Neural cell (in vitro differentiated cells): ENCODE data around the gene FAF1. TPM values are rescaled to one million over a fixed set of nuclear protein-coding genes. Genes with fewer than 3 reads are reported as not detected.

Experiments used
- H2AFZ ChIP-seq: fragments of 200-600, 300-800 bp; sonication (generic), shearing (Covaris generic); 2 replicates; pipeline ENCODE4 v1.6.0; 2014; ENCODE audit warnings: low read depth, mild to moderate bottlenecking, antibody characterized with exemption, low read length, moderate library complexity
- H3F3A ChIP-seq: fragments of 200-600 bp; shearing (Covaris generic); 2 replicates; pipeline ENCODE4 v1.6.1; 2016; ENCODE audit warnings: mild to moderate bottlenecking, moderate library complexity, mixed read lengths, antibody characterized with exemption, low read length; ENCODE audit not compliant: insufficient read depth, poor library complexity, severe bottlenecking
- H3K27ac ChIP-seq: fragments of 200-600, 300-800 bp; sonication (generic), shearing (Covaris generic); 2 replicates; pipeline ENCODE4 v1.5.1; 2014; ENCODE audit warnings: mild to moderate bottlenecking, low read length, moderate library complexity
- H3K27me3 ChIP-seq: fragments of 300-800, 200-600 bp; sonication (generic), shearing (Covaris generic); 2 replicates; pipeline ENCODE4 v1.6.0; 2014; ENCODE audit warnings: mild to moderate bottlenecking, low read depth, low read length, moderate library complexity; ENCODE audit not compliant: insufficient read depth
- H3K36me3 ChIP-seq: fragments of 300-800, 200-600 bp; sonication (generic), shearing (Covaris generic); 2 replicates; pipeline ENCODE4 v1.5.1; 2014; ENCODE audit warnings: mild to moderate bottlenecking, antibody characterized with exemption, low read length, moderate library complexity; ENCODE audit not compliant: insufficient read depth
- H3K4me2 ChIP-seq: fragments of 300-800, 200-600 bp; sonication (generic), shearing (Covaris generic); 2 replicates; pipeline ENCODE4 v1.6.0; 2014; ENCODE audit warnings: mild to moderate bottlenecking, low read length
- H3K4me3 ChIP-seq: fragments of 300-800, 200-600 bp; sonication (generic), shearing (Covaris generic); 2 replicates; pipeline ENCODE4 v1.5.1; 2014; ENCODE audit warnings: mild to moderate bottlenecking, low read length, moderate library complexity
- H3K79me2 ChIP-seq: fragments of 200-600 bp; shearing (Covaris generic); replicated peaks from 2 replicates; pipeline ENCODE4 v1.6.0; 2014; ENCODE audit warnings: mild to moderate bottlenecking, low read length, moderate library complexity; ENCODE audit not compliant: insufficient read depth
- H3K9ac ChIP-seq: fragments of 300-800, 200-600 bp; sonication (generic), shearing (Covaris generic); 2 replicates; pipeline ENCODE4 v1.6.1; 2016; ENCODE audit warnings: mild to moderate bottlenecking, low read length, mixed read lengths
- H3K9me2 ChIP-seq: fragments of 200-600 bp; shearing (Covaris generic); 2 replicates; pipeline ENCODE4 v1.6.1; 2016; ENCODE audit warnings: mild to moderate bottlenecking, low read length, mixed read lengths; ENCODE audit not compliant: insufficient read depth
- H3K9me3 ChIP-seq: fragments of 200-600, 300-800 bp; sonication (generic), shearing (Covaris generic); 2 replicates; pipeline ENCODE4 v1.6.1; 2016; ENCODE audit warnings: mild to moderate bottlenecking, mixed run types, low read length, moderate library complexity, mixed read lengths
- H4K20me1 ChIP-seq: fragments of 200-600 bp; shearing (Covaris generic); 2 replicates; pipeline ENCODE4 v1.6.1; 2016; ENCODE audit warnings: mild to moderate bottlenecking, mixed run types; ENCODE audit not compliant: insufficient read depth
- EP300 ChIP-seq: fragments of 450-650 bp; conservative IDR thresholded peaks from 2 replicates; pipeline ENCODE4 v1.6.1; 2014; ENCODE audit warnings: antibody characterized with exemption, mild to moderate bottlenecking, moderate library complexity; ENCODE audit not compliant: poor library complexity, severe bottlenecking
- EZH2 ChIP-seq: fragments of 200-600, 300-800 bp; shearing (Covaris generic), sonication (generic); IDR thresholded peaks from 2 replicates; pipeline ENCODE4 v1.6.1; 2014; ENCODE audit warnings: antibody characterized with exemption, low read length, borderline replicate concordance, mild to moderate bottlenecking; ENCODE audit not compliant: insufficient read depth, poor library complexity, severe bottlenecking
- MXI1 ChIP-seq: fragments of 450-650 bp; conservative IDR thresholded peaks from 2 replicates; pipeline ENCODE4 v1.6.1; 2014; ENCODE audit warnings: antibody characterized with exemption, mild to moderate bottlenecking; ENCODE audit not compliant: poor library complexity, severe bottlenecking
- POLR2AphosphoS5 ChIP-seq: IDR thresholded peaks from 2 replicates; pipeline ENCODE4 v1.6.1; 2012
- RAD21 ChIP-seq: fragments of 450-650 bp; conservative IDR thresholded peaks from 2 replicates; pipeline ENCODE4 v1.6.1; 2014; ENCODE audit warnings: antibody characterized with exemption, mild to moderate bottlenecking, moderate library complexity
- SMC3 ChIP-seq: fragments of 450-650 bp; conservative IDR thresholded peaks from 2 replicates; pipeline ENCODE4 v1.6.1; 2014; ENCODE audit warnings: antibody characterized with exemption, mild to moderate bottlenecking, moderate library complexity; ENCODE audit not compliant: poor library complexity
- TAF1 ChIP-seq: IDR thresholded peaks from 2 replicates; pipeline ENCODE4 v1.6.1; 2012; ENCODE audit warnings: low read depth
- polyA plus RNA-seq: library from polyadenylated mRNA; depleted of rRNA; stranded (reverse); fragments of >200 nt; gene quantifications from 2 replicates; pipeline ENCODE4 v1.2.3, GENCODE V29; 2014
- TF ChIP-seq, protein P1 (sequence below): fragments of 450-650 bp; IDR thresholded peaks from 2 replicates; pipeline ENCODE4 v1.5.1; 2014; ENCODE audit warnings: antibody characterized with exemption, mild to moderate bottlenecking, moderate library complexity; ENCODE audit not compliant: poor library complexity, severe bottlenecking
- TF ChIP-seq, protein P2 (sequence below): IDR thresholded peaks from 2 replicates; pipeline ENCODE4 v1.6.1; 2012; ENCODE audit warnings: borderline replicate concordance

FAF1 gene
- polyA plus RNA-seq, 1 donor from 2014 or later, result 52.1 TPM

DNA sequence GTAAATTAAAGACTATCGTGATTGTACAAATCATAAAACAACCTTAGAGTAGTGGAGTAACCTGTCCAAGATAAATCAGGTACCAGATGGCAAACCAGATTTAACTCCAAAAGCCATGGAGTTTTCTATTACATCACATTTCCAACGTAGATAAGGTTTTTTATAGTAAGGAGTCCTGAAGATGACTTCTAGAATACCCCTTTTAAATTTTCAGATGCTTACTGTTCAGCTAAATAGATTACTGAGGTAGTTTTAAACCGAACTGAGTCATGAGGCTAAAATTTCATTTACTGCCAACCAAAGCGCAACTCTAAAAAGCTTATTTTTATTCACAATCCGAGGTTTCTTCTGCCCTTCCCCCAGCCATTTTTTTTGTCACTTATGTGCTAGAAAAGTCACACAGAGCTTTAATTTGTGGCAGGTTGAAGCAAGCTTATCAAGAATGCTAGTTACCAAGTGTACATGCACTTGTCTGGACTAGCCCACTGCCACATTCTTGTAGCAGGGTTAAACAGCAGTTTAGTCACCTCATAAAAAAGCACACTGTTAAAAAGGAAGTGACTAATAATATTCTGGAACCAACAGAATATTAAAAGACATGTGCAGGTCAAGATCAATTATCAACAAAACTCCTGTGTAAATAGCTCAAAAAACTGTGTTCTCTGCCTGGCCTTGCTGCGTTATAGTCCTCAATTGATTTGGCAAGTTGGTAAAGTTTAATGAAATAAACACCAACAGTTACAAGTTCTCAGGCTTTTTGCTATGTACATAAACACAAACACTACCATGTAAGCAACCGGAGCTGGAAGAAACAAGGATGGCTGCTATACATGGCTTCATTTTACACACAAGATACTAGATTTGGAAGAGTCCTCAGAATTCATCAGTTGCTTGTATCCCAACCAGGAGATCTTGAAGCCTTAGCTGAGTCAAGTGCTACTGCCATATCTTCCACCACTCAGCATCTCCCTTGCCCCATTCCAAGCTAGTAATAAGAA, 356.5 kb downstream of the FAF1 start:
- no peak overlapping the region for H3K9ac ChIP-seq
- H3F3A ChIP-seq, result no peaks in the 10 kb centered on the region

DNA sequence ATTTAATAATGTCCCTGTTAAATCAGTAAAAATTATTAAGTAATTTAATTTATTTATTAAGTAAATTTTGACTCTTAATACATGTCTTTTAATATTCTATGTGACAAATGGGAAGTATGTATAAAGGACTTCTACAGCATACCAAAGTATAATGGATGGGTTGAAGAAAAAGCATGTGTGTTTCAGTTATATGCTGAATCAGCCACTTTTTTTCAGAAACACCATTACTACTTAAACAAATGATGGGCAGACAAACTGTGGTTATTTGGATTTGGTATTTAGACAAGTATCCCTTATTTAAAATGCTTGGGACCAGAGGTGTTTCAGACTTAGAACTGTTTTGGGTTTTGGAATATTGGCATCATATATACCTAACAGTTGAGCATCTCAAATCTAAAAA, 360.5 kb downstream of the FAF1 start:
- H4K20me1 ChIP-seq, result no peaks in the 10 kb centered on the region
- H3K9ac ChIP-seq, result no peak overlapping the region
- H3K9me3 ChIP-seq, result no peaks in the 10 kb centered on the region
- no peak overlapping the region for H3K4me2 ChIP-seq
- H2AFZ ChIP-seq, result no peak overlapping the region
- no peaks in the 10 kb centered on the region for H3F3A ChIP-seq
- H3K9me2 ChIP-seq, result no peaks in the 10 kb centered on the region
- no peaks in the 10 kb centered on the region for H3K27me3 ChIP-seq
- no peak for TF ChIP-seq EZH2
- no peak for TF ChIP-seq RAD21
- H3K27ac ChIP-seq, result no peak overlapping the region
- H3K4me3 ChIP-seq, result no peak overlapping the region
- H3K36me3 ChIP-seq, result no peaks in the 10 kb centered on the region
- H3K79me2 ChIP-seq, result no peaks in the 10 kb centered on the region

More for the DNA sequence above, 356.5 kb downstream of the FAF1 start:
- Histone ChIP-seq H3K79me2 (no peaks in the 10 kb centered on the region), H4K20me1 (no peaks in the 10 kb centered on the region), H3K9me2 (no peaks in the 10 kb centered on the region), H3K4me2 (no peak overlapping the region), H3K27ac (no peak overlapping the region), H2AFZ (no peak overlapping the region), H3K9me3 (no peaks in the 10 kb centered on the region), H3K4me3 (no peak overlapping the region), H3K27me3 (no peaks in the 10 kb centered on the region), H3K36me3 (no peaks in the 10 kb centered on the region)
- TF ChIP-seq TAF1 (no peak), EP300 (no peak), SMC3 (no peak), RAD21 (no peak), POLR2AphosphoS5 (no peak), EZH2 (no peak), MXI1 (no peak)
- TF ChIP-seq, protein P1, sequence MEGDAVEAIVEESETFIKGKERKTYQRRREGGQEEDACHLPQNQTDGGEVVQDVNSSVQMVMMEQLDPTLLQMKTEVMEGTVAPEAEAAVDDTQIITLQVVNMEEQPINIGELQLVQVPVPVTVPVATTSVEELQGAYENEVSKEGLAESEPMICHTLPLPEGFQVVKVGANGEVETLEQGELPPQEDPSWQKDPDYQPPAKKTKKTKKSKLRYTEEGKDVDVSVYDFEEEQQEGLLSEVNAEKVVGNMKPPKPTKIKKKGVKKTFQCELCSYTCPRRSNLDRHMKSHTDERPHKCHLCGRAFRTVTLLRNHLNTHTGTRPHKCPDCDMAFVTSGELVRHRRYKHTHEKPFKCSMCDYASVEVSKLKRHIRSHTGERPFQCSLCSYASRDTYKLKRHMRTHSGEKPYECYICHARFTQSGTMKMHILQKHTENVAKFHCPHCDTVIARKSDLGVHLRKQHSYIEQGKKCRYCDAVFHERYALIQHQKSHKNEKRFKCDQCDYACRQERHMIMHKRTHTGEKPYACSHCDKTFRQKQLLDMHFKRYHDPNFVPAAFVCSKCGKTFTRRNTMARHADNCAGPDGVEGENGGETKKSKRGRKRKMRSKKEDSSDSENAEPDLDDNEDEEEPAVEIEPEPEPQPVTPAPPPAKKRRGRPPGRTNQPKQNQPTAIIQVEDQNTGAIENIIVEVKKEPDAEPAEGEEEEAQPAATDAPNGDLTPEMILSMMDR, result no peak
- TF ChIP-seq, protein P2, sequence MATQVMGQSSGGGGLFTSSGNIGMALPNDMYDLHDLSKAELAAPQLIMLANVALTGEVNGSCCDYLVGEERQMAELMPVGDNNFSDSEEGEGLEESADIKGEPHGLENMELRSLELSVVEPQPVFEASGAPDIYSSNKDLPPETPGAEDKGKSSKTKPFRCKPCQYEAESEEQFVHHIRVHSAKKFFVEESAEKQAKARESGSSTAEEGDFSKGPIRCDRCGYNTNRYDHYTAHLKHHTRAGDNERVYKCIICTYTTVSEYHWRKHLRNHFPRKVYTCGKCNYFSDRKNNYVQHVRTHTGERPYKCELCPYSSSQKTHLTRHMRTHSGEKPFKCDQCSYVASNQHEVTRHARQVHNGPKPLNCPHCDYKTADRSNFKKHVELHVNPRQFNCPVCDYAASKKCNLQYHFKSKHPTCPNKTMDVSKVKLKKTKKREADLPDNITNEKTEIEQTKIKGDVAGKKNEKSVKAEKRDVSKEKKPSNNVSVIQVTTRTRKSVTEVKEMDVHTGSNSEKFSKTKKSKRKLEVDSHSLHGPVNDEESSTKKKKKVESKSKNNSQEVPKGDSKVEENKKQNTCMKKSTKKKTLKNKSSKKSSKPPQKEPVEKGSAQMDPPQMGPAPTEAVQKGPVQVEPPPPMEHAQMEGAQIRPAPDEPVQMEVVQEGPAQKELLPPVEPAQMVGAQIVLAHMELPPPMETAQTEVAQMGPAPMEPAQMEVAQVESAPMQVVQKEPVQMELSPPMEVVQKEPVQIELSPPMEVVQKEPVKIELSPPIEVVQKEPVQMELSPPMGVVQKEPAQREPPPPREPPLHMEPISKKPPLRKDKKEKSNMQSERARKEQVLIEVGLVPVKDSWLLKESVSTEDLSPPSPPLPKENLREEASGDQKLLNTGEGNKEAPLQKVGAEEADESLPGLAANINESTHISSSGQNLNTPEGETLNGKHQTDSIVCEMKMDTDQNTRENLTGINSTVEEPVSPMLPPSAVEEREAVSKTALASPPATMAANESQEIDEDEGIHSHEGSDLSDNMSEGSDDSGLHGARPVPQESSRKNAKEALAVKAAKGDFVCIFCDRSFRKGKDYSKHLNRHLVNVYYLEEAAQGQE, result no peak
